CD4-positive, alpha-beta T cell treated with Interleukin-15 for 4 hours (primary cell): ENCODE data around the gene MDN1.
"Not testable (repeated sequence)": the region's sequence is repeated elsewhere in the genome, so short reads cannot be mapped to it uniquely, and the experiment has no call there.

Experiments
- DNase-seq: peaks from one replicate; pipeline ENCODE4 v3.0.0-alpha.2; 2020; ENCODE audit warnings: low spot score

MDN1 gene

GRCh38 chr6:89819336-89820130, at the start of gene MDN1:
Gene MDN1 (minus strand): TSS chr6:89819794. CDS start chr6:89819607, 187 bp downstream.
- peak; percentile 86 for DNase-seq

GRCh38 chr6:89866024-89866678, 46.6 kb upstream of the MDN1 start:
- DNase-seq = no peak

- no peak for DNase-seq
Observed at GRCh38 chr6:89862698-89863097, 43.1 kb upstream of the MDN1 start.

GRCh38 chr6:89862273-89862672, 42.7 kb upstream of the MDN1 start:
- DNase-seq = no peak

- no peak for DNase-seq
Observed at GRCh38 chr6:89859744-89860143, 40.1 kb upstream of the MDN1 start.

- DNase-seq = no peak
Observed at GRCh38 chr6:89858041-89858440, 38.4 kb upstream of the MDN1 start.

GRCh38 chr6:89853068-89853467, 33.5 kb upstream of the MDN1 start:
- no peak for DNase-seq

- DNase-seq = not testable (repeated sequence)
Observed at GRCh38 chr6:89847513-89847912, 27.9 kb upstream of the MDN1 start.

GRCh38 chr6:89843070-89843469, 23.5 kb upstream of the MDN1 start:
- no peak for DNase-seq

GRCh38 chr6:89842228-89842627, 22.6 kb upstream of the MDN1 start:
- DNase-seq = no peak

GRCh38 chr6:89840538-89840937, 20.9 kb upstream of the MDN1 start:
- no peak for DNase-seq

- DNase-seq = no peak
Observed at GRCh38 chr6:89836639-89837222, 17.1 kb upstream of the MDN1 start.

GRCh38 chr6:89834884-89835792, 15.5 kb upstream of the MDN1 start:
- peak; percentile 68 for DNase-seq

GRCh38 chr6:89830170-89830809, 10.7 kb upstream of the MDN1 start:
- no peak for DNase-seq

GRCh38 chr6:89829472-89830169, 10.0 kb upstream of the MDN1 start, which contains the start of gene CASP8AP2:
Gene CASP8AP2 (plus strand): TSS chr6:89829880.
- peak; percentile 95 for DNase-seq

- DNase-seq = peak; percentile 7
Observed at GRCh38 chr6:89828988-89829471, 9.4 kb upstream of the MDN1 start.

GRCh38 chr6:89828475-89828987, 8.9 kb upstream of the MDN1 start:
- not testable (repeated sequence) for DNase-seq

- no peak for DNase-seq
Observed at GRCh38 chr6:89826029-89826528, 6.5 kb upstream of the MDN1 start.

- DNase-seq = peak; percentile 13
Observed at GRCh38 chr6:89818977-89819335, 638 bp downstream of the MDN1 start.

GRCh38 chr6:89817481-89817880, 2.1 kb downstream of the MDN1 start:
- no peak for DNase-seq
